ENCODE measurements around the gene CYP4F22. TPM values are rescaled to one million over a fixed set of nuclear protein-coding genes. Genes with fewer than 3 reads are reported as not detected.

CYP4F22 gene
- polyA plus RNA-seq, 3 donors, result 0.08 to 1.1 (median 0.33) TPM

DNA sequence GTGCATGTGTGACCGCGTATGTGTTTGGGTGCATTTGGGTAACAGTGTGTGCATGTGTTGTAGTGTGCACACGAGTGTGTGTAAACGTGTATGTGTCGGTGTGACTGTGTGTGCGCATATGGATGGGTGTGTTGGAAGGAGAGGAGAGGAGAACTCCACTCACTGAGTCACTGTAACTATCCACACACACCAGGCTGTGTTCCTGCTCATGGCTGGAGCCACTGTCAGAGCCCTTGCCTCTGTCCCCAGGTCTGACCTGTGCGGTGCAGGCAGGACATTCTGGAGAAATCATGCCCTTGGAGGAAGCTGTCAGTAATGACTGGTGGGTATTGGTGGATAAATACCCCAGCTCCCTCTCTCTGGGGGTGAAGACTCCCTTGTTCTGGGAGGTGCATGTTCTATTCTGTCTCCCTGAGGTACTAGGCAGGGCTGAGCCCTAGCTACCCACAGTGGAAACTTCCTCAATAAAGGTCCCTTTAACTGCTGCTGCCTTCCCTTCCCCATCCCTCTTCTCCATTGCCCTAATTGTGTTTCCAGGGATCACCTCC, 48.4 kb downstream of the CYP4F22 start:
- no peaks in the 10 kb centered on the region for H3K9me3 ChIP-seq (replicated peaks in 1 of 2; ENCODE audit: control insufficient read depth in 1 of 2, insufficient read depth in 1 of 2, low read length in 2 of 2)
- Mint-ChIP-seq H3K4me3 (peak overlapping the region in 1 of 2 donors; percentile 96), H3K27ac (peak overlapping the region in 1 of 7 donors; percentile 37), H3K27me3 (ENCODE audit: low read depth in 3 of 3) (peaks cover 18 to 36% (median 27%) of the 10 kb centered on the region in 3 donors), H3K9me3 (peaks cover 0 to 2% (median 0%) of the 10 kb centered on the region in 7 donors), H3K4me1 (peaks cover 18% of the 10 kb centered on the region), H3K36me3 (no peaks in the 10 kb centered on the region)
- no peak overlapping the region for H3K27ac ChIP-seq (ENCODE audit: low read depth in 1 of 2, low read length in 2 of 2)
- intact Hi-C loops (cut with micrococcal nuclease), result loop anchor here (1.0 to 10.0 kb wide), 10 partner anchors 82 to 682 kb away; partner anchors contain the start of genes PGLYRP2 (in 1 of the 2) and SYDE1 (in 1 of the 2)
- H4K20me1 ChIP-seq (ENCODE audit: insufficient read depth, low read length), result no peaks in the 10 kb centered on the region
- no peak overlapping the region for H3K9ac ChIP-seq (ENCODE audit: insufficient read depth, low read length, poor library complexity, severe bottlenecking)
- H3K4me2 ChIP-seq (replicated peaks; ENCODE audit: extremely low read depth, low read length, poor library complexity, severe bottlenecking), result peak overlapping the region; percentile 82
- TF ChIP-seq, protein P1, sequence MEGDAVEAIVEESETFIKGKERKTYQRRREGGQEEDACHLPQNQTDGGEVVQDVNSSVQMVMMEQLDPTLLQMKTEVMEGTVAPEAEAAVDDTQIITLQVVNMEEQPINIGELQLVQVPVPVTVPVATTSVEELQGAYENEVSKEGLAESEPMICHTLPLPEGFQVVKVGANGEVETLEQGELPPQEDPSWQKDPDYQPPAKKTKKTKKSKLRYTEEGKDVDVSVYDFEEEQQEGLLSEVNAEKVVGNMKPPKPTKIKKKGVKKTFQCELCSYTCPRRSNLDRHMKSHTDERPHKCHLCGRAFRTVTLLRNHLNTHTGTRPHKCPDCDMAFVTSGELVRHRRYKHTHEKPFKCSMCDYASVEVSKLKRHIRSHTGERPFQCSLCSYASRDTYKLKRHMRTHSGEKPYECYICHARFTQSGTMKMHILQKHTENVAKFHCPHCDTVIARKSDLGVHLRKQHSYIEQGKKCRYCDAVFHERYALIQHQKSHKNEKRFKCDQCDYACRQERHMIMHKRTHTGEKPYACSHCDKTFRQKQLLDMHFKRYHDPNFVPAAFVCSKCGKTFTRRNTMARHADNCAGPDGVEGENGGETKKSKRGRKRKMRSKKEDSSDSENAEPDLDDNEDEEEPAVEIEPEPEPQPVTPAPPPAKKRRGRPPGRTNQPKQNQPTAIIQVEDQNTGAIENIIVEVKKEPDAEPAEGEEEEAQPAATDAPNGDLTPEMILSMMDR (IDR thresholded peaks at IDR 0.05), result peak; percentile 41
- peak overlapping the region in 1 of 3 experiments; percentile 74 for H3K4me3 ChIP-seq (replicated peaks in 1 of 3; ENCODE audit: low read depth in 2 of 3, low read length in 3 of 3)
- no peaks in the 10 kb centered on the region for H3K79me2 ChIP-seq (ENCODE audit: insufficient read depth, low read length)
- no peaks in the 10 kb centered on the region for H3K36me3 ChIP-seq (replicated peaks in 1 of 2; ENCODE audit: control insufficient read depth in 1 of 2, insufficient read depth in 2 of 2, low read length in 2 of 2)
- H3K4me1 ChIP-seq (ENCODE audit: control insufficient read depth in 1 of 2, insufficient read depth in 2 of 2, low read length in 2 of 2), result peaks cover 10 to 21% of the 10 kb centered on the region in 2 donors
- H3K27me3 ChIP-seq (ENCODE audit: control insufficient read depth in 2 of 2, insufficient read depth in 2 of 2, low read length in 2 of 2), result peaks cover 0 to 11% of the 10 kb centered on the region in 2 donors
- H2AFZ ChIP-seq (ENCODE audit: insufficient read depth, low read depth, low read length, poor library complexity, severe bottlenecking), result peak overlapping the region; percentile 82
- no peak for DNase-seq
- 0% methylated on average over 4 of the region's 7 CpGs for WGBS (ENCODE audit: insufficient coverage)

GRCh38 chr19:15557223-15557622, 48.9 kb downstream of the CYP4F22 start:
- intact Hi-C loops (cut with micrococcal nuclease), result loop anchor here (2.0 to 10.0 kb wide), 9 partner anchors 82 to 682 kb away; partner anchors contain the start of genes PGLYRP2 (in 1 of the 2) and SYDE1 (in 1 of the 2)
- Mint-ChIP-seq H3K27ac (no peak overlapping the region), H3K9me3 (peaks cover 0 to 2% (median 0%) of the 10 kb centered on the region in 7 donors), H3K4me1 (peaks cover 18% of the 10 kb centered on the region), H3K36me3 (no peaks in the 10 kb centered on the region), H3K4me3 (no peak overlapping the region), H3K27me3 (ENCODE audit: low read depth in 3 of 3) (peaks cover 18 to 36% (median 25%) of the 10 kb centered on the region in 3 donors)
- H3K36me3 ChIP-seq (replicated peaks in 1 of 2; ENCODE audit: control insufficient read depth in 1 of 2, insufficient read depth in 2 of 2, low read length in 2 of 2), result no peaks in the 10 kb centered on the region
- H2AFZ ChIP-seq (ENCODE audit: insufficient read depth, low read depth, low read length, poor library complexity, severe bottlenecking), result no peak overlapping the region
- peaks cover 10 to 19% of the 10 kb centered on the region in 2 donors for H3K4me1 ChIP-seq (ENCODE audit: control insufficient read depth in 1 of 2, insufficient read depth in 2 of 2, low read length in 2 of 2)
- H3K79me2 ChIP-seq (ENCODE audit: insufficient read depth, low read length), result no peaks in the 10 kb centered on the region
- H3K4me2 ChIP-seq (replicated peaks; ENCODE audit: extremely low read depth, low read length, poor library complexity, severe bottlenecking), result no peak overlapping the region
- TF ChIP-seq, protein P1 (IDR thresholded peaks at IDR 0.05), result no peak
- H3K9me3 ChIP-seq (replicated peaks in 1 of 2; ENCODE audit: control insufficient read depth in 1 of 2, insufficient read depth in 1 of 2, low read length in 2 of 2), result no peaks in the 10 kb centered on the region
- H3K27me3 ChIP-seq (ENCODE audit: control insufficient read depth in 2 of 2, insufficient read depth in 2 of 2, low read length in 2 of 2), result peaks cover 0 to 9% of the 10 kb centered on the region in 2 donors
- no peak overlapping the region for H3K4me3 ChIP-seq (replicated peaks in 1 of 3; ENCODE audit: low read depth in 2 of 3, low read length in 3 of 3)
- DNase-seq, result no peak
- H3K9ac ChIP-seq (ENCODE audit: insufficient read depth, low read length, poor library complexity, severe bottlenecking), result no peak overlapping the region
- H3K27ac ChIP-seq (ENCODE audit: low read depth in 1 of 2, low read length in 2 of 2), result no peak overlapping the region
- no CpG with 5 or more reads among the region's 4 CpGs for WGBS (ENCODE audit: insufficient coverage)
- no peaks in the 10 kb centered on the region for H4K20me1 ChIP-seq (ENCODE audit: insufficient read depth, low read length)

Measured in CD14-positive monocyte (primary cell).